ENCODE data around the gene WDR45B.

The WDR45B gene

DNA sequence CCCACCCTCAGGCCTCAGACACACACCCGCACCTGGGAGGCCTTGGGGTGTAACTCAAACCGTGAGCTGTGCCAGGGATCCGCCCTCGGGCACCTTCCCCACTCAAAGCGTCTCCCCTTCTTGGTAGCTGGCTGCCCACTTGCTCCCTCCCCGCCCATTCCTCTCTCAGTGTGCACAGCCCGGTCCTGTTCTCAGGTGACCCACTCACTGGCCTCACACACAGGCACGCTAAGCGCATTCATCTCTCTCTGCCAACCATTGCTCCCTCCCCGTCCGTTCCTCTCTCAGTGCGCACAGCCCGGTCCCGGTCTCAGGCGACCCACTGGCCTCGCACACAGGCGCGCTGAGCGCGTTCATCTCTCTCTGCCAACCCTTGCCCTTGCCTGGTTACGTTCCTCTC lies 20.8 kb downstream of the WDR45B start:
- peak in 2 of 14 donors; percentile 5 to 16 for DNase-seq

DNA sequence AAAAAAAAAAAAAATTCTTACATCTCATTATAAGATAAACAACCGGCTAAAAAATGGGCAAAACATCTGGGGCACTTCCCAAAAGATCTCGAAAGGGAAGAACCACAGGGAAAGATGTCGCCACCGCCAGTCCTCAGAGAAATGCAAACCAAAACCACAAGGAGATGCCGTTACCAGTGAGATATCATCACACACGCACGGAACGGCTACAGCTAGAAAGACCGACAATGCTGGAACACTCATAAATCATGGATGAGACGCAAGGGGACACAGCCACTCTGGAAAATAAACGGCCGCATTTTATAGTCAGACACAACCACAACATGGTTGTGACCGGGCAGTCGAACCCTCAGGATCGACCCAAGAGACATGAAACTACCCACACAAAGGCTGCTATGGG lies 24.5 kb downstream of the WDR45B start:
- no peak for DNase-seq

DNA sequence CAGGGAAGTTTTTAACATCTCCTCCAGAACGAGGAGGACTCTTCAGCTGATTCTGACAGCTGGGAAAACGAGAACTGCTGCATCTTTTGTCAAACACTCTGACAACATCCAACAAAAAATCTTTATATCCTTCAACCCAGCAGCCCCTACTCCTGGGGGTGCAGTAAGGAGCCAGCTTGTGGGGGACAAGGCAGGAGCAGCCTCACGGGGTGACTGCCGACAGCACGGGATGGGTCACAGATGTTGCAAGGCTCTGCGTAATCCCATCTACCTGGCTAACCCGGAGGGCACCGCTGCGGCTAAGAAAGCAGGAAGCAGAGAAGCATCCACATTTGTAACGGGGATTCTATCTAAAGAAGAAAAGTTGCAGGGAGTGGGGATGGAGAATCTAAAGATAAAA lies 28.6 kb downstream of the WDR45B start:
- no peak for DNase-seq

DNA sequence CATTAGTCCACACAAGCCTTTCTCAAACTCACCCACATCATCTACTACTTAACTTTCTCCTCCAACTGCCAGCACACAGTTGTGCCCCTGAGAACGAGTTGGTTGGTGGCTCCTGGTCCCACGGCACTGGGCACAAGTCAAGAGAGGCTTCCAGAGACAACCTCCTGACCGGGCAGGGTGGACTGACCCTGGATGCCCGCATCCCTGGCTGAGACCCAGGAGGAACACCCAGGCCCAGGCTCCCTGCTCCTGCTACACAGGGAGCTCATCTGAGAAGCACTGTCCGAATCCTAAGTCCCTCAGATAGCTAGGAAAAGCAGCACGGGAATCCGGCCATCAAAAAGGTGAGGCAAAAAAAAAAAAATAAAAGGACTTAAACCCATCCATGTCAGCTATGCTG lies 29.0 kb downstream of the WDR45B start:
- DNase-seq, result no peak

DNA sequence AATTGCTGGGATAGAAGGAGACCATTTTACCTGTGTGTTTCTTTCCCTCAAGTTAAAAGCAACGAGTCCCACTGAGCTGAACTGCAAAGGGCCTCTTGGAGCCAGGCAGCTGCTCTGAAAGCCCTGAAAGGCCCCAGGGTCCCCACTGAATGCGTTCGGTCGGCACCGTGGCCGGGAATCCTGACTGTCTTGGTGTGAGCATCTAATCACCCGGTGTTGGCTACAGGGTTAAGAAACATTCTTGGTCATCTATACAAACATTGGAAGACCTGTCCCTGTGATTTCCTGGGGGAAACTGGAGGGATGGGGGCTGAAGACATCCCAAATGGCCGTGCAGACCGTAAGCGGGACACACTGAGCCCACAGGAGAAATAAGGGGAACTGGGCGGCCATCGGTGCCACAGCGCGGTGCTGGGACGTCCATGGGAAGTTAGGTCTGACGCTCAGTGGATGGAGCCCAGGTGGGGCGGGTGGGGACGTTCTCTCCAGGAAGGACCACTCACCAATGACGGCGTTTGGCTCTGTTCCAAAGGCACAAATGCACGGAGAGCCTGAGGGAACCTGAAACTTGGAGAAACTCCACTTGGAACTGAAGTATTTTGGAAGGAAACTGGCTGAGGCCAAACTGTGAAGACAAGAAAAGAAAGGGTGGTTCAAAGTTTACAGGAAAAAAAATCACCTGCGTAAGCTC lies 32.1 kb downstream of the WDR45B start:
- no peak for DNase-seq

DNA sequence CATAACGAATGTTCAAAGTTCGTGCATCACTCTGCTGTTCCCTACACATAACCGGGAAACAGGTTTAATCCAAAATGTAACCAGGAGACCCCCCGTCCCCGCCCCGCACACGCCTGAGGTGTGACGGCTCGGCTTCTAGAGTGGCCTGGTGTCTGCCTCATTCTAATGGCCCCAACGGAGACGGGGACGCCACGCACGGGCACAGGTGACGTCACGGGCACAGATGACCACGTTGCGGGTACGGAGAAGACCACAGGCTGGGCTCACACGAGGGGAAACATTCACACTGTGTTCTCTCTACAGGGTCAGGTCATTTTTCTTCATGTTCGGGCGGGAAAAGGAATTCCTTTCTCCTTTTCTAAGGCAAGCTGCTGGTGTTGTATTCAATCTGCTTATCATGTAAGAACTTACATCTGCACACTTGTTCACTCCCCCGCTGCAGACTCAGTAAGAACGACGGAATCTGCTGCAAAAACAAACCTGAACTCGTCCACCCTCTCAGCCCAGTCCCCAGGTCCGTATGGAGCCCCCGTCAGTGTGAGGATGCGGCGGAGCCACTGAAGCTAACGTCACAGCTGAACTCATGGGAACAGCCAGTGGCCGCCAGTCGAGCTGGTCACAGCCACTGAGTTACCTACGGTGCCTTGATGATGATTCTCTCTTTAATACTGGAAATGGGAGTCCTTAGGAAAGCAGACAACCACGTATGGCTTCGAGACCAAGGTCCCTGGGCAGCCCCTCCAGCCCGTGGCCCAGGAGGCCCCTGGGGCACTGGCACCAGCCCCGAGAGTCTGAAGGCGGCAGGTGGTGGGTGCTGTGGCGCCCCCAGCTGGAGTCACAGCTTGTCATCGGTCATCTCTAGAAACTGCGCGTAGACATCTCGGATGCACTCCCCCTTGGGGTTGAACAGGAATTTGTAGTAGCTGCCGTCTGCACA lies 32.9 kb downstream of the WDR45B start:
- DNase-seq, result no peak

DNA sequence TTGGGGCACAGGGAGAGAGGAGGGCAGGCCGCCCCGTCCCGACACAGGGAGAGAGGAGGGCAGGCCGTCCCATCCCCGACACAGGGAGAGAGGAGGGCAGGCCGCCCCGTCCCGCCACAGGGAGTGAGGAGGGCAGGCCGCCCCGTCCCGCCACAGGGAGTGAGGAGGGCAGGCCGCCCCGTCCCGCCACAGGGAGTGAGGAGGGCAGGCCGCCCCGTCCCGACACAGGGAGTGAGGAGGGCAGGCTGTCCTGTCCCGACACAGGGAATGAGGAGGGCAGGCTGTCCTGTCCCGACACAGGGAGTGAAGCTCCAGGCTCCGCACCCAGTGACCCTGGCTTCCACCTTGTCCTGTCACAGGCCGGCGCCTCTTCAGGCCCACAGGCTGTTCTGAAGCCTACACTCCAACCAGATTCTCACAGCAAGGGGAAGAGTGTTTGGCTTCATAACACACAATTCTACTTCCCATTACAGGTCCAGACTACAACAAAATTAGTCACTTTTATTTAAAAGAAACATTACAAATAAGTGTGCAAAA lies 34.1 kb downstream of the WDR45B start:
- no peak for DNase-seq

DNA sequence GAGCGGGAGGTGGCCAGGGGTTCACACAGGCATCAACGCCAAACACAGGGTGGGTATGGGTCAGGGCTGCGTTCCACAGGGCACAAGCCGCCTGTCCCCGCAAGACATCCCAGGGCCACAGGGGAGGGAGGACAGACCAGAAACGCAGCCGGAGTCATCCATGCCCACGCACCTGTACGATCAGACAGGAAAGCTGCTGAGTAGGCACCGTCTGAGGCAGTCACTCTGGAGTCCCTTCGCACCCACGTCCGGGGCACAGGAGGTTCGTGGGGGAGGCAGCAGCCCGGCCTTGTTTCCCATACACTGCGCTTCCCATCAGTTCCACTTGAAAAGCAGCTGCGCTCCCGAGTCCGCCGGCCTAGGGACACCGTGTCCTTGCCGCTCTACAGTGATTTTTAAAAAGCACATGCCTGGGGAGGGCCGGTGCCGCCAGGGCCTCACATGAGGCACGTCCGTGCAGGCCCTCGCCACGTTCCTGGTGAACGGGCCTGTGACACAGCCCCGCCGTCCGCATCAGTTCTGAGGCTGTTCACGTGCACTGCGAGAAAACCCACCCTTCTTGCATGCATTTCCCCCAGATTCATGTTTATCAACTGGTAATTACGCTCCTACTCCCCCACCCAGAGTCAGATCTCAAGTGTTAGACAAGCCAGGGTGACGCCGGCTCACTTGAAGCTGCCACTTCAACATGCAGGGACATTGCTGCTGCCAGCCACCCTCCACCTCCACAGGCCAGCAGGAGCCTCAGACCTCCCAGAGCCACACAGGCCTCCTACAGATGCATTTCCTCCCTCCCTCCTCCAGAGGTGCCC lies 34.8 kb downstream of the WDR45B start:
- no peak for DNase-seq

DNA sequence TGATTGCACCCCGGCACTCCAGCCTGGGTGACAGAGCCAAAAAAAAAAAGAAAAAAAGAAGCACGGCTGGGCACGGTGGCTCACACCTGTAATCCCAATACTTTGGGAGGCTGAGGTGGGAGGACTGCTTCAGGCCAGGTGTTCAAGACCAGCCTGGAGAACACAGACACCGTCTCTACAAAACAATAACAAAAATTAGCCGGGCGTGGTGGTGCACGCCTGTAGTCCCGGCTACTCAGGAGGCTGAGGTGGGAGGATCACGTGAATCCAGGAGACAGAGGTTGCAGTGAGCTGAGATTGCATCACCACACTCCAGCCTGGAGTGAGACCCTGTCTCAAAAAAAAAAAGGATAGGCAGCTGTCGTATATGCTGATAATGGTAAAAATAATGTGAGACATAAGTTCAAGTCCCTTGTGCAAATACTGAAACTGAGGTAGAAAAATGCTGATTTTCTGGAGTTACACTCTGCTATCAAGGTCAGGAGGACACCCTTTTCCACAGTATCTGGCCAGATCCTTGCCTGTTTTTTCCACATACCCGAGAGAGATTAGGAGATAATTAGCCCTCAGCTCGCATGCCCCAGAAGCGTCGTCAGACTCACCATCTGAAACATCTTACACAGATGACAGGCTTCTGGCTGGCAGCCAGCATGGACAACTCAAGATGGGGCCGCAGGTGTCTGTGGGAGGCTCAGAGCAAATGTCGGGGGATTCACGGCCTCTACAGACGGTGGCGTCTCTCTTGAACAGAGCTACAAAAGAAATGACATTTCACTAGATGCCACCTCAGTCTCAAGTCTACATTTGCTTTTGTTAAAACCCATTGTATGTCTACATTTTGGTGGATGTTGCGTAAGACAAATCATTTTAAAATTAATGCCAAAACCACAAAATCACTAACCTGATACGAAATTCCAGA lies 36.8 kb downstream of the WDR45B start:
- DNase-seq, result no peak

DNA sequence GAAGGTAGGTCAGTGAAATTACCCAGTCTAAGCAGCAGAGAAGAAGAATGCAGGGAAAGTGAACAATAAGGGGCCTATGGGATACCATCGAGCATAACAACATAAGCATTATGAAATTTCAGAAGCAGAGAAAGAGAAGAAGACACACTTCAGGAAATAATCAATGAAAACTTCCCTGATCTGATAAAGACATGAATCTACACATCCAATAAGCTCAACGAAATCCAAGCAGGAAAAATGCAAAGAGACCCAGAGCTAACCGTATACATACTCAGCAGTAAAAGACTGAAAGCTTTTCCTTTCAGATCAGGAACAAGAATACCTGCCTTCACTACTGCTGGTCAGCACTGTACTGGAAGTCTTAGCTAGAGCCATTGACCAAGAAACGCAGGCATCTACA lies 38.6 kb downstream of the WDR45B start:
- no peak for DNase-seq

DNA sequence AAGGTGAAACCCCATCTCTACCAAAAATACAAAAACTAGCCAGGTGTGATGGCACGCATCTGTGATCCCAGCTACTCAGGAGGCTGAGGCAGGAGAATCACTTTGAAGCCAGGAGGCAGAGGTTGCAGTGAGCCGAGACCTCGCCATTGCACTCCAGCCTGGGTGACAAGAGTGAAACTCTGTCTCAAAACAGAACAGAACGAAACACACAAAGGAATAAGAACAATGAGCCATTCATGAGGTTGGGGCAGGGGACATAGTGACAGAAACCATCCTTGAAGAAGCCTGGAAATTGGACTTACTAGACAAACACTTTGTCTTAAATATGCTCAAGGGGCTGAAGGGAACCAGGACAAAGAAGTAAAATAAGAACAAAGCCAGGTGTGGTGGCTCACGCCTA lies 39.4 kb downstream of the WDR45B start:
- no peak for DNase-seq

DNA sequence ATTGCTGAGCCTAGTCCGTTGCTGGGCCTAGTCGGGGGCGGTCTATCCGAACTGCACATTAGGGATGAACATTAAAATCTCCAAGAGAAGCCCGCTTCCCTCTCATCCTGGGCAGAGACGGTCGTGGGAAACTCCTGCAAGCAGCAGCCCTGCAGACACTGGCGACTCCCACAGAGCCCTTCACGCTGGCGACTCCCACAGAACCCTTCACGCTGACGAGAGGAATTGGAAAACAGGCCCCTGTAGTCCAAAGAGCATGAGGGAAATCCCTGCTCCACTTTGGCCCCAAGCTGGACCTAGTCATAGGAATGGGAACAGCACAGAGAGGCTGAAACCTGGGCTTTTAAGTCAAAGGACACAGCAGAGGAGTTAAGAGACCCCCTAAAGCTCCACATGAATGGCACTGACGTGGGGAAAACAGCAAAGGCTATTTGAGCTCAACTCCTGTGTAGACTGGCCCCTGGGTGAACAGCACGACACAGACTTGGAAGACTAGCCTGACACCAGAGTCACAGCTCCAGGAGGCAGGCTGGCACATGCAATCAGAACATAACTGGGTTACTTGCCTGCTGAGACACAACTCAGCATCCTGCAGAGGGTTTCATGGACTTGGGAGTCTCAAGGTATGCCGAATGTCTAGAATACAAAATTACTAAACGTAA lies 42.2 kb downstream of the WDR45B start:
- DNase-seq, result no peak

DNA sequence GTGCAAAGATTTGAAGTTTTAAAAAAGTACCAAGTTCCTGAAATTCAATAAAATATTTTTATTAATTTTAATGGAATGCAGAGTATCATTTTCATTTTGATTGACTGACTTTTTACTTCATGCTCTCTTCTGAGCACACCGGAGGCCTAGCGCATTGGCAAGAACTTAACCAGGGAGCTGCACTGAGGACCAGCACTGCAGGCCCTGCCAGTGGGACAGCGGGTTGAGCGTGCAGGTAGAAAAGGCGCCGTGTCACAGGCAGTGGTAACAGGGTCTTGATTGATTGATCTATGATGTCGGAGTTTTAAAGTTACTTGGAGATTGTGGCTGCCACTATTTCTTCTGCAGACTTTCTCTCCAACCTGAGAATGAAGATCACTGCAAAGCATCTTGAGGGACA lies 43.7 kb downstream of the WDR45B start:
- no peak for DNase-seq

DNA sequence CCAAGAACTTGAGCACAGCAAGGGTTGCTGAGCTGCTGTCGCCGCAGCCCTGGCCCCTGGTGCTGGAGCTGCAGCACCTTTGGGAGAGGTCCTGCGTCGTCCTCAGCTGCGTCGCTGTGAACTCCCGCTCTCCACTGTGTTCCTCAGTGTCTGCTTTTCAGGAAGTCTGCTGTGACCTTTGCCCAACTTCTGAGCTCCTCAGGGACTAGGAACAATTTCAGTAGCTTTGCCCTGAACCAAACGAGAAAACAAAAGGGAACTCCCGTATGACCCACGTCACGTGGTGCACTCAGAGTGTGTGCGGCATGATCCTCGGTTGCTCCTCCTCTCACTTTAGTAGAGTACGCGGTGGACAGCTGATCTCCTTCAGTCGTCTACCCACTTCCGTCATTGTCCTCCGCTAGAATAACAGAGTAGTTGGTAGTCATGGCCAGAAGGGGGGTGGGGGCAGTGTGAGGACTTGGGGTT lies 44.2 kb downstream of the WDR45B start:
- peak in 10 of 14 donors; percentile 20 to 49 (median 39) for DNase-seq

DNA sequence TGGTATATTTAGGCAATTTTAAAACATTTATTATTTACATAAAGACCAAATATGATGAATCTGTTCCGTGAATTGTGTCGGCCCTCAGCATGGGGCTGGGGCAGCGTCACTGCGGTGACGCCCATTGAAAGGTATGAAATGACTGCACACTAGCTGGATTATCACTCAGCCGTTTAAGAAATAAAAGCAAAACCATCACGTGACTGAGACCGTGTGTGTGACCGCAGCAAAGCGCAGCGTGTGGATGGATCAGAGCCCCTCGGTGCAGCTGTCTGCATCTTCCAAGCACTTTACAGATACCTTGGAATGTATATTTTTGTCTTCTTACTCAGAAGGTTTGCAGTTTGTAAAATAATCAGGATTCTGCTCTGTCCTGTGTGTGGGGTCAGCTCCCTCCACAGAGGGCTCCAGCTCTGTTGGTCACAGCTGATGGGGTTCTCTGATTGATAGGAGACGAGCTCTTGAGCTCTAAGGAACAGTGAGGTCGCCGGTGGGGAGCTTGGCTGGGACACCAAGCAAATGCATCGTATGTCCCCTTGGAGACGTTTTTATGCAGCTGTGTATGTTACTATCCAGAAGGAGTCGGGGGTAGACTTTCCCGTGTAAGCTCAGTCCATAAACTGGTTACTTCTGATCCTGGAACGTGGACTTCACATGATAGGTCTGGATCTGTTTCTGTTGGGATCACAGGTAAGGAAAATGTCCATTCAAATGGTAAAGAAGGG lies 45.1 kb downstream of the WDR45B start:
- DNase-seq, result no peak

DNA sequence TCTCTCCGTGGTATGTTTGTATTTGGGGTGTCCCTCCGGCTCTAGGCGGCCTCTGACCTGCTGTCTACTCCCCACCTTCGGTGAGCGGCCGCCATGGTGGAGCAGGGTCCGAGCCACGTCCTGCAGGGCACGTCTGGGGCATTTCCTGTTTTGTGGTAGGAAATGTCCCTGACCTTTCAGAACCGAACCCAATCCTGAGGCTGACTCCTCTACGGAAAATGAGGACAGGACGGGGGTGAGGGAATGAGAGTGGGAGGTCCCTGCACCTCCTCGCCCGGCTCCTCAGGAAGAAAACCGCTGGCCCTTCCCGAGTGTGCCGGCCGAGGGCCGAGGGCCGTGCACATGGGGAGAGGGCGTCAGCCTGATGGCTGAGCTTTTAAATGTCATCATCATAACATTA lies 45.8 kb downstream of the WDR45B start:
- DNase-seq, result no peak

DNA sequence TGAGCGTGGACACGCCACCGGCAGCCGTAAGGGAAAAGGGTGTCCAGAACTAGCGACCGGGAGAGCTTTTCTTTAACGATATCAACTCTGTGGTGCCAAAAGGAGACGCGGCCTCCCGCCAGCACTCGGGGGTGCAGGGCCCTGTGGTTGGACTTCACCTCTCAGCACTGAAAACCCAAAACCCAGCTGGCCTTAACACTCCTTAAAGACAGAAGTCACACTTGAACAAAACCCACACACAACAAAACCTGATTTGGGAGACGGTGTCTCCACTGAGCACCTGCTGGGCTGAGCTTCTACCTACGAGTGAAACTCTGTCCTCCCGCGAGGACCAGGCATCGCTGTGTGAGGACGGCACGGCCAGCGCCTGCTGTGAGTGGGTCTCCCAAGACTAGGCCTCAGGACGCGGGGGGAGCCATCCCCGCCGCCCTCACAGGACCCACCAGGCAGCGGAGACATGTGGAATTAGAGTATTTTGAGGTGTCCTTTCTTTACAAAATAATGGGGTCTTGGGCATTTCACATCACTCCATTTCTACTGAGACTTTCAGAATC lies 46.7 kb downstream of the WDR45B start:
- DNase-seq, result no peak

DNA sequence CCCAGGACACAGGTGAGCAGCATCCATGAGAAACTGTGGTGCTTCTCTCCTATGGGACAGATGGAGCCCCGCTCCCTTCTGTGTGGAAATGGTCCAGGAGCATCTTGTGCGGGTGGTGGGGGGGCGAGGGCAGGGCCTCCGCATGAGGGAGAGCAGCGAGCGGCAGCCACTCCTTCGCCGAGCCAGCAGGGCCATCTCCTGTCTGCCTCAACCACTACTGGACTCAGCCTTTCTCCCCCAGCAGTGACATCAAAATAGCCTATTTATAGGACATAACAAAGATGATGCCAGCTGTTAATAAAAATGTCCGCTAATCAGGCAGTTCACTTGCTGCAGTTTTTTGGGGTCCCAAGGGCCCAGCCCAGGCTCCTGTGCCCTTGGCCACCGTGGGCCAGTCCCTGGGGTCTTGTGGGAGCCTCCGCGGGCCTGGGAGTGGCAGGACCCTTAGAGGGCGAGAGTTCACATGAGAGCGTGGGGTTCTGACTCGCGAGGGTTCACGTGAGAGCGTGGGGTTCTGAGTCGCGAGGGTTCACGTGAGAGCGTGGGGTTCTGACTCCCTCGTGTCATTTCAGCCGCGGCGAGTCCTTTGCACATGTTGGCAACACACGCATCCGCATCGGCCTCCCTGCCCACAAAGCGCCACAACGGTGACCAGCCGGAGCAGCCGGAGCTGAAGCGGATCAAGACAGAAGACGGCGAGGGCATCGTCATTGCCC lies 47.4 kb downstream of the WDR45B start:
- no peak for DNase-seq
